GM06990 (cell line): ENCODE measurements around the gene RASSF5.

Experiments used
- DNase-seq: peaks from one replicate; pipeline ENCODE4 v3.0.0-alpha.2; 2011; ENCODE audit not compliant: insufficient read length; ENCODE audit errors: extremely low read depth
- H3K27me3 ChIP-seq: replicated peaks from 2 replicates; pipeline ENCODE4 v1.6.0; 2011; ENCODE audit warnings: low read length; ENCODE audit not compliant: control insufficient read depth, insufficient read depth
- H3K36me3 ChIP-seq: 2 replicates; pipeline ENCODE4 v1.5.1; 2011; ENCODE audit warnings: low read length; ENCODE audit not compliant: control insufficient read depth, insufficient read depth
- H3K4me3 ChIP-seq: replicated peaks from 2 replicates; pipeline ENCODE4 v1.5.1; 2011; ENCODE audit warnings: low read depth, mild to moderate bottlenecking, control low read depth, low read length
- CTCF ChIP-seq: IDR thresholded peaks from 2 replicates; pipeline ENCODE4 v1.5.1; 2011; ENCODE audit warnings: low read length, control low read depth, mild to moderate bottlenecking, inconsistent platforms; ENCODE audit not compliant: insufficient read depth, poor library complexity, severe bottlenecking

RASSF5 gene

GRCh38 chr1:206532368-206532767 lies 25.0 kb downstream of the RASSF5 start:
- TF ChIP-seq CTCF, result no peak
- Histone ChIP-seq H3K4me3 (no peak overlapping the region), H3K27me3 (no peaks in the 10 kb centered on the region), H3K36me3 (no peaks in the 10 kb centered on the region)
- no peak for DNase-seq

- no peak for DNase-seq
- Histone ChIP-seq H3K4me3 (no peak overlapping the region), H3K27me3 (no peaks in the 10 kb centered on the region), H3K36me3 (no peaks in the 10 kb centered on the region)
- no peak for TF ChIP-seq CTCF
Observed at GRCh38 chr1:206534552-206534951, 27.2 kb downstream of the RASSF5 start.

- no peak for TF ChIP-seq CTCF
- DNase-seq, result no peak
- Histone ChIP-seq H3K4me3 (no peak overlapping the region), H3K27me3 (no peaks in the 10 kb centered on the region), H3K36me3 (no peaks in the 10 kb centered on the region)
Observed at GRCh38 chr1:206535853-206536188, 28.5 kb downstream of the RASSF5 start.

GRCh38 chr1:206537141-206537540 lies 29.8 kb downstream of the RASSF5 start:
- TF ChIP-seq CTCF, result no peak
- DNase-seq, result no peak
- Histone ChIP-seq H3K27me3 (no peaks in the 10 kb centered on the region), H3K36me3 (no peaks in the 10 kb centered on the region), H3K4me3 (no peak overlapping the region)

- no peak for DNase-seq
- Histone ChIP-seq H3K36me3 (no peaks in the 10 kb centered on the region), H3K27me3 (no peaks in the 10 kb centered on the region), H3K4me3 (no peak overlapping the region)
- no peak for TF ChIP-seq CTCF
Observed at GRCh38 chr1:206538086-206538770, 30.9 kb downstream of the RASSF5 start.
